NCI-H82 treated with DMSO at 0.1 percent for 48 hours (cell line): ENCODE data around the gene MGME1.
"Not testable (repeated sequence)": the region's sequence is repeated elsewhere in the genome, so short reads cannot be mapped to it uniquely, and the experiment has no call there.

ENCODE experiments used
- DNase-seq: peaks from one replicate; lab custom pipeline; 2025; ENCODE audit not compliant: unreplicated experiment; lab: John Stamatoyannopoulos, UW

Gene MGME1

DNA sequence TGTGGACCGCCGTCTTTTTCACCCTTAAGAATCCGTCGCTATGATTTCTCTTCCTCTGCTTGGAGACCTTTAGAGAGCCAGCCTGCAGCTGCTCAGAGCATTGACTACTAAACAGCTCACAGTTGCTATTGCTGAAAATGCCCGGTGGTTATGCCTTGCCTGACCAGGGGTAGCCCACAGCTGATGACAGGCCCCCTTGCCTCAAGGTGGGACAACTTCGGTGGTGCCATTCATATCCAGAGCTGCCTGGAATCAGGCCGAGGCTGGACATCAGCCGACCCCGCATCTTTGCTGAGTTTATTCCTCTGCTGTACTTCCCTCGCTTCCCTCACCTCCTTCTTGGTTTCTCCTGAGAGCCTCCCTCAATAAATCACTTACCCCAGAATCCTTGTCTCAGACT lies 49.3 kb downstream of the MGME1 start:
- DNase-seq: no peak

DNA sequence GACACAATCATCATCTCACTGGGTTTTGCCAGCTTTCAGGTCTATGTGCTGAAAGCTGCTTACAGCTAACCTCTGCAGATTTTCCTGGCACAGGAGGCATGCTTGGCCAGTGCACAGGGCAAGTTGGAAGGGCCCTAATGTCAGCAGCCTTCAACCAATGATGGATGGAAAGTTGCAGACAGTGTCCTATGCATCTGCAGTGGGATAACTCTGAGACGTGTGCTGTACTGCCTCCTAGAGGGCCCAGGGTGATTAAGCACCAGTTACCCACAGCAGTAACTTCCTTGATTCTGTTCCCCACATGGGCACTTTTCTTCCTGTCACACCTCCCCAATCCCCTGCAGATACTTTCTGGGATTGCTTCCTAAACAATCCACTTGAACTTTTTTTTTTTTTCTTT lies 50.2 kb downstream of the MGME1 start:
- no peak for DNase-seq

DNA sequence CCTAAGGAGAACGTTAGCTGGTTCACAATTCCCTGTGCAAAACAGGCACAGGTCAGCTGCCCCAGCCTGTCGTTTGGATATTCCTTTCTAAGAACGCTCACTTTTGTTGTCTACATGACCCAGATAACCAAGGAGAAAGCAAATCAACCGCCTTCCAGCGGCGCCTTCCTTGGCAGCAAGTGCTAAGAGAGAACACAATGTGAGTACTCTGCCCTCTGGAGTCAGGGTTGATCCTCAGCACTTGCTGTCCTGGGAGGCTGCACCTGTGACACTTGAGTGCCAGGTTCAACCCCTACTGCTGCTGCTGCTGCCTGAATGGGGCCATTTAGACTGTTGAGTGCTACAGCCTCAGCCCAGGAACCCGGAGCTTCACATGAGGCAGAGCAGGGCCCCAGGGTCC lies 52.1 kb downstream of the MGME1 start:
- DNase-seq: no peak

DNA sequence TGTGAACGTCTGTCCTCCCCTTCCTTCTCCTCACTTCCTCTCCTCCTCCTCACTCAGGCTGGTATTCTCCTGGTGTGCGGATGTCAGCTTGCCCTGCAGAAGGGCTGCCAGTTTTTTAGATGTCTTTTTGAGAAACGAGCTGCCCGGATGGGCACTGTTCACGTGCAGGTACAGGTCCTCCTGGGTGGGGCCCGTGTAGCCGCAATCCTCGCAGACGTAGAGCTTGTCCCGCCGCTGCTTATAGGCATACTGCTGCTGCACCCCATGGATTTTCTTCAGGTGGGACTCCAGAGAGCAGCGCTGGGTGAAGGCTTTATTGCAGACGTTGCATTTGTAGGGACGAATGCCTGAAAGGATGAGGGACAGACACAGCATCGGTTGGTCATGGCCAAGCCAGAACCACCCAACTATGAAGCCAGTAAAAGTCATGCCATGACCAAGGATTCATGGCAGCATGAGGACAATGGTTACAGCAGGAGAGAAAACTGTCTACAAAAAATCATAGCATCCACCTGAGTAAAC lies 55.8 kb downstream of the MGME1 start:
- no peak for DNase-seq

DNA sequence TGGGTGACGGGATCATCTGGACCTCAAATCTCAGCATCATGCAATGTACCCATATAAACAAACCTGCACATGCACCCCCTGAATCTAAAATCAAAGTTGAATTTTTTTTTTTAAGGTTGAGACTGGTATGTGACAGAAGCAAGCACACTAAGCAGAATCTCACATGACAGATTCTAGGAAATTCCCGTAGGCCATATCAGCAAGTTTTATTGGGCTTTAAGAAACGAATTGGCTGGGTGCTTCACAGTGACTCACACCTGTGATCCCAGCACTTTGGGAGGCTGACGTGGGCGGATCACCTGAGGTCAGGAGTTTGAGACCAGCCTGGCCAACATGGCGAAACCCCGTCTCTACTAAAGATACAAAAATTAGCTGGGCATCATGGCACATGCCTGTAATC lies 58.2 kb downstream of the MGME1 start:
- DNase-seq: not testable (repeated sequence)

DNA sequence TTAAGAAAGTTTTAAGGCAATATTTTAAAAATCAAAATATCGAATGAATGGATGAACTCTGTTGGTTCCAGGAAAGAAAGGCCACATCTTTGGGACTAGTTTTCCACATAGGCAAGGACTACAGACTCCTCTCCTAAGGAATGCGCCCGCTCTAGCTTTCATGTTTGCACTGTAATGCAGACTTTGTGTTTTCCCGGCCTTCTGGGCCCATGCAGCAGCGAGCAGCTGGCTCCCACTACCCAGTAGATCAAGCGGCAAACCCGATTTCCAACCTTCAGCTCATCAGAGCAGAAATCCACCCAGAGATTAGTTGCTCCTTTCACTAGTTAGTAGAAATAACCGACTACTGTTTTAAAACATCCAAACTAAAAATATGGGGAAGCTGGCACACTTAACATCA lies 61.2 kb downstream of the MGME1 start:
- no peak for DNase-seq

DNA sequence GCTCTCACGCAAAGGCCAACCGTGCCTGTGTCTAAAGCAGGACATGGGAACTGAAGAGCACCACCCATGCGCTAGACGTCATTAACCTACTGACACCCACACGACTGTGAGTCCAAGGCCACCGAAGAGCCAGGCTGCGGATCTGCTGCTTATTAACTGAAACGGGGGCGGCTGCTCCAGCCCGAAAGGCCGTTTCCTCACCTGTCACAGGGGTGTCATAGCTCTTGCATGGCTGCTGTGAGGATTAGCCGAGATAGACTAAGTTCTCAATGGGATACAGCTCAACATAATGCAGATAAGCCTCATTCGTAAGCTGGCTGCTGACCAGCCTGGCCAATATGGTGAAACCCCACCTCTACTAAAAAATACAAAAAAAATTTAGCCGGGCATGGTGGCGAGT lies 62.2 kb downstream of the MGME1 start:
- no peak for DNase-seq

DNA sequence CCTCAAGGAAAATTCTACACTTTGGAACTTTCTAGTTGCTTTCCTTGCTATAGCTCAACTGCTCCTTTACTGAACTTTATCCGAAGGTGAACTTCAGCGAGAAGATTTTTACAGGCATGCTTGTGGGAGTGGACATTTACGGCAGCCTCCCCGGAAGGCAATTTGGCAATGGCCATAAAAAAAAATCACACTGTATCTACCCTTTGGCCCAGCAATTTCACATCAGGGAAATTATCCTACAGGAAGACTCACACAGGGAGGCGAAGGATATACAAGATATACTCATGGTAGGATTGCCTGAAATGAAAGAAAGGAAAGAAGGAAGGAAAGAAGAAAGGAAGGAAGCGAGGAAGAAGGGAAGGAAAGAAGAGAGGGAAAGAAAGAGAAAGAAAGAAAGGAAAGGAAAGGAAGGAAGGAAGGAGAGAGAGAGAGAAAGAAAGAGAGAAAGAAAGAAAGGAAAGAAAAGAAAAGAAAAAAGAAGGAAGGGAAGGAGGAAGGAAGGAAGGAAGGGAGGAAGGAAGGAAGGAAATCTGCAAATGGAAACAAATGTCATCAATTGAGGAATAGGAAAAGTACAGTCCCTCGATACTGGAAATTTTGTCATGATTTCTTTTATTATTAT lies 63.2 kb downstream of the MGME1 start:
- DNase-seq: no peak

DNA sequence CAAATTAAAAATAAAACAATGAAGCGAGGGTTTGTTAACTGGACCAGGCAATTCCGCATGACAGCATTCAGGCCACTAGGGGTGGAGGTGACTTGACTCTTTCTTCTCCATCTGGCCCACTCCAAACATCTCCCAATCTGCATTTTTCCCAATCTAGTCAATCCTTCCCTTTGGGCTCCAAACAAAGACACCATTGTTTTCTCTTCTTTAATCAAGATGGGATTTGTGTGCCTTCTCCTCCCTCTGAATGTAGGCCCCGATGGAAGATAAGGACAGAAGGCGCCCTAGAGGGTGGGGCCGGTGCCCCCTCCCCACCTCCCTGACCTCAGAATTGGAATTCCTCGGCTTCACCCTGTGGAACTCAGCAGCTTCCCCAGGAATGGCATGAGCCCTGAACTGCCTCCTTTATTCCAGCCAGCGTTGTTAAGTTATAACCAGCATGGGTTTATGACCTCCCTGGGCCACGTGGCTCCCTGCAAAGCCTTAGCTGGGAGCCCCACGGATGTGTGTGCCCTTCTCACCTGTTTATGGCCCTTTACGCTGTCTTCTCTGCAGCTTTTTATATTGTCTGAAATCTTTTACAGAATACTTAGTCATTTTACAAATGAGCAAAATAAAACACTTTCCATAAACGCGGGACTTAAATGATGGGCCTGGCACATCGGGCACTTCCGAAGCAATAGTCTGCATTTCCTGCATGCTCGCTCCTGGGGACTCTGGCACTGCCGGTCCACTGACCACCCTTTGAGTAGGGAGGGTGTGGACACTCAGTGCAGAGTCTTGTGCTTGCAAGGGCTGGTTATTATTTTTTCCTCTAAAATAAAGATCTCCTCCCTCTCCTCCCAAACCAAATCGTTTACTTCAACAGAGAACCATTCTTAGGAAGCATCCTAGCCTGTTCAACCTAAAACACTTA lies 64.4 kb downstream of the MGME1 start:
- DNase-seq: no peak

DNA sequence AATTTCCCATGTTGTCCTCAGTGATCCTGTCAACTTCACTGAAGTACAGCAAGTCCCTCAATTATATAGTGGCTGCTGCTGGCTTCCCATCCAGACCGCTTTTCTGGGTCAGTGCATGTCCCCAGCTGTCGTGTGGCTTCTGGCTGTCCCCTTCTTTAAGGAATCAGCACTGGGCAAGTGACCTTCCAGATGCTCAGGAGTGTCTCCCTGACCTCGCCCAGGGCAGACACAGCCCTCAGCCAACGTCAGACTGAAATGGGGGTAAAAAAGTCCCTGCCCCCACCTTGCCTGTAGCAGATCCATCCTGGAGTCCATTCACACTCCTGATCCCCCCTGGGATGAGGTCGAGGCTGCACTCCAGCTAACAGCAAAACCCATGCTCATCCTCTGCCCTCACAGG lies 65.2 kb downstream of the MGME1 start:
- DNase-seq: no peak

DNA sequence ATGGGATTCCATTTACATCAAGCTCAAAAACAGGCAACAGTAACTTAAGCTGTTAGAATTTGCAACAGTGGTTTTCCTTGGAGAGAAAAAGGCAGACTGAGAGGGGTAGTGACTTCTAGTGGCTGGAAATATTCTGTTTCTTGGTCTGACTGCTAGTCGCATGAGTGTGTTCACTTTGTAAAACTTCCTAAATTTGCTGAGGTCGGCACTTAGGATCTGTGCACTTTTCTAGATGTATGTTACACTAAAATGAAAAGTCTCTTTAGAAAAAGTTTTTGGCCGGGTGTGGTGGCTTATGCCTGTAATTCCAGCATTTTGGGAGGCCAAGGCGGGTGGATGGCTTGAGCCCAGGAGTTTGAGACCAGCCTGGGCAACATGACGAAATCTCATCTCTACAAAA lies 70.2 kb downstream of the MGME1 start:
- no peak for DNase-seq
